ENCODE data around the gene CD55.

DNA sequence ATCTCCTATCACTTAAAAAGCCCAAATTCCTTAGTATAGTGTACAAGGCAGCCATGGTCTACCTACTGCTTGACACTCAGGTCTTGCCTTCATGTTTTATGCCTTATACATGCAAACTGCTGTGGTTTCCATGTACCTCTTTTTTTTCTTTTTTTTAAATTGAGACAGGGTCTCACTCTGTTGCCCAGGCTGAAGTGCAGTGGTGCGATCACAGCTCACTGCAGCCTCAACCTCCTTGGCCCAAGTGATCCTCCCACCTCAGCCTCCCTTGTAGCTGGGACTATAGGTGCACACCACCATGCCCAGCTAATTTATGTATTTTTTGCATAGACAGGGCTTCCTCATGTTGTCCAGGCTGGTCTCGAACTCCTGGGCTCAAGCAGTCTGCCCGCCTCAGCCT, 8.0 kb downstream of the CD55 start:
- no peak for TF ChIP-seq POLR2A (IDR thresholded peaks at IDR 0.05)
- TF ChIP-seq, protein P1, sequence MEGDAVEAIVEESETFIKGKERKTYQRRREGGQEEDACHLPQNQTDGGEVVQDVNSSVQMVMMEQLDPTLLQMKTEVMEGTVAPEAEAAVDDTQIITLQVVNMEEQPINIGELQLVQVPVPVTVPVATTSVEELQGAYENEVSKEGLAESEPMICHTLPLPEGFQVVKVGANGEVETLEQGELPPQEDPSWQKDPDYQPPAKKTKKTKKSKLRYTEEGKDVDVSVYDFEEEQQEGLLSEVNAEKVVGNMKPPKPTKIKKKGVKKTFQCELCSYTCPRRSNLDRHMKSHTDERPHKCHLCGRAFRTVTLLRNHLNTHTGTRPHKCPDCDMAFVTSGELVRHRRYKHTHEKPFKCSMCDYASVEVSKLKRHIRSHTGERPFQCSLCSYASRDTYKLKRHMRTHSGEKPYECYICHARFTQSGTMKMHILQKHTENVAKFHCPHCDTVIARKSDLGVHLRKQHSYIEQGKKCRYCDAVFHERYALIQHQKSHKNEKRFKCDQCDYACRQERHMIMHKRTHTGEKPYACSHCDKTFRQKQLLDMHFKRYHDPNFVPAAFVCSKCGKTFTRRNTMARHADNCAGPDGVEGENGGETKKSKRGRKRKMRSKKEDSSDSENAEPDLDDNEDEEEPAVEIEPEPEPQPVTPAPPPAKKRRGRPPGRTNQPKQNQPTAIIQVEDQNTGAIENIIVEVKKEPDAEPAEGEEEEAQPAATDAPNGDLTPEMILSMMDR (IDR thresholded peaks at IDR 0.05), result no peak
- no peak for TF ChIP-seq EP300 (IDR thresholded peaks at IDR 0.05)
